ENCODE results near the gene DET1.

Gene DET1

GRCh38 chr15:88509964-88510363 is 36.5 kb downstream of the DET1 start (continued):
- no peak for TF ChIP-seq PRDM2 (tag by site-specific recombination; IDR thresholded peaks at IDR 0.05; ENCODE audit: borderline replicate concordance)
- TF ChIP-seq ZNF416 (tag by site-specific recombination; IDR thresholded peaks at IDR 0.05), result no peak
- TF ChIP-seq ZNF626 (tag by site-specific recombination; IDR thresholded peaks at IDR 0.05), result no peak
- no peak for TF ChIP-seq ZNF449 (tag by site-specific recombination; IDR thresholded peaks at IDR 0.05)
- TF ChIP-seq ZNF513 (tag by site-specific recombination; IDR thresholded peaks at IDR 0.05), result no peak
- TF ChIP-seq ZNF2 (tag by site-specific recombination; IDR thresholded peaks at IDR 0.05), result no peak
- no peak for TF ChIP-seq TRIM28 (IDR thresholded peaks at IDR 0.05; ENCODE audit: borderline replicate concordance, low read length)
- TF ChIP-seq ZNF239 (tag by site-specific recombination; IDR thresholded peaks at IDR 0.05), result no peak
- no peak for TF ChIP-seq ZNF335 (tag by site-specific recombination; conservative IDR thresholded peaks at IDR 0.05)

GRCh38 chr15:88509321-88509720 is 37.2 kb downstream of the DET1 start:
- POLR2A ChIA-PET, result no interaction called here
- no peaks in the 10 kb centered on the region for H3K9me3 ChIP-seq (ENCODE audit: control insufficient read depth, insufficient read depth, low read depth, low read length)
- no peak for TF ChIP-seq ZFP37 (tag by site-specific recombination; IDR thresholded peaks at IDR 0.05)
- no peak for TF ChIP-seq ZSCAN30 (tag by site-specific recombination; IDR thresholded peaks at IDR 0.05)
- TF ChIP-seq ZNF121 (tag by site-specific recombination; IDR thresholded peaks at IDR 0.05), result no peak
- TF ChIP-seq ZNF626 (tag by site-specific recombination; IDR thresholded peaks at IDR 0.05), result no peak
- TF ChIP-seq CTCF (tag by site-specific recombination; IDR thresholded peaks at IDR 0.05), result no peak
- no peak for TF ChIP-seq BCL11B (tag by site-specific recombination; IDR thresholded peaks at IDR 0.05; ENCODE audit: low read depth)
- no peak for TF ChIP-seq ZNF280C (tag by site-specific recombination; IDR thresholded peaks at IDR 0.05)
- TF ChIP-seq ZNF302 (tag by site-specific recombination; IDR thresholded peaks at IDR 0.05; ENCODE audit: low read depth), result no peak
- CTCF ChIA-PET, result no interaction called here
- peaks cover 3 to 72% of the 10 kb centered on the region in 2 experiments for H3K36me3 ChIP-seq (ENCODE audit: control insufficient read depth in 2 of 2, insufficient read depth in 1 of 2, low read length in 2 of 2)
- H3K27ac ChIP-seq (ENCODE audit: extremely low read depth, low read depth, low read length), result no peak overlapping the region
- H3K4me3 ChIP-seq (ENCODE audit: low read depth, low read length), result no peak overlapping the region
- H3K4me1 ChIP-seq (ENCODE audit: control insufficient read depth, insufficient read depth, low read length), result no peaks in the 10 kb centered on the region

Data from HEK293 (cell line).